ENCODE data around the gene POU2F2.

GRCh38 chr19:42178791-42179674 lies 46.8 kb upstream of the POU2F2 start:
- TF ChIP-seq TOX (CRISPR knock-in tag; IDR thresholded peaks at IDR 0.05; ENCODE audit: borderline replicate concordance) = no peak
- no peak for TF ChIP-seq ZFP3 (CRISPR knock-in tag; IDR thresholded peaks at IDR 0.05)
- no peak for TF ChIP-seq CSRNP3 (CRISPR knock-in tag; IDR thresholded peaks at IDR 0.05)
- TF ChIP-seq SNAI2 (CRISPR knock-in tag; IDR thresholded peaks at IDR 0.05) = no peak
